K562 (cell line): ENCODE measurements around the gene LDLR. TPM values are rescaled to one million over a fixed set of nuclear protein-coding genes. Genes with fewer than 3 reads are reported as not detected.
"Not testable (repeated sequence)": the region's sequence is repeated elsewhere in the genome, so short reads cannot be mapped to it uniquely, and the experiment has no call there.

Experiments
- ATAC-seq: fragments of 200-7000 bp; cut with Tn5 transposase; 3 replicates; pipeline ENCODE4 v1.9.1; 2020; ENCODE audit warnings: moderate library complexity
- BruUV-seq: library from RNA; stranded (reverse); fragments of 400-500 nt; replicated peaks from 2 replicates; lab custom pipeline; 2021; lab: Mats Ljungman, UMichigan
- CTCF ChIA-PET: fragments of 300-600 bp; formaldehyde crosslinking; extraction: SDS; loops from one replicate; lab custom pipeline; 2021; ENCODE audit warnings: low intra/inter-chr PET ratio; lab: Yijun Ruan, JAX
- POLR2A ChIA-PET: fragments of 300-600, 350-650 bp; sonication (Branson Sonifier 250); formaldehyde crosslinking; extraction: SDS; loops from one replicate; lab custom pipeline; 2021; ENCODE audit warnings: antibody characterized with exemption, inconsistent platforms; lab: Yijun Ruan, JAX
- DNase-seq, 4 experiments: peaks; one replicate each; pipeline versions ENCODE4 v3.0.0 to v3.0.0-alpha.2; 2011 to 2018; ENCODE audit warnings: low spot score in 3 of 4, mixed read lengths in 3 of 4; ENCODE audit errors: extremely low read depth in 1 of 4
- FAIRE-seq: peaks from 2 replicates; lab custom pipeline; 2011; peaks lifted over from hg19 to GRCh38; lab: Jason Lieb, UNC
- H2AFZ ChIP-seq: 2 replicates; pipeline ENCODE4 v1.6.0; 2011; ENCODE audit warnings: low read depth, low read length, control low read depth, inconsistent platforms
- H3K27ac ChIP-seq: fragments of 200-600 bp; 3 replicates; pipeline ENCODE4 v1.8.0; 2011; ENCODE audit warnings: low read depth, mild to moderate bottlenecking, control low read depth, inconsistent platforms, low read length, moderate library complexity, mixed read lengths; ENCODE audit errors: extremely low read depth
- H3K27me3 ChIP-seq, 2 experiments: fragments of 300-600 bp in 1 of 2; 2 replicates in 1 of 2; 3 replicates in 1 of 2; pipeline versions ENCODE4 v1.6.0 to v1.8.0; 2011; ENCODE audit warnings: inconsistent platforms in 2 of 2, low read length in 2 of 2, mild to moderate bottlenecking in 1 of 2, mixed read lengths in 1 of 2, moderate library complexity in 1 of 2; ENCODE audit not compliant: control insufficient read depth in 2 of 2, insufficient read depth in 2 of 2
- H3K36me3 ChIP-seq: fragments of 300-600 bp; 3 replicates; pipeline ENCODE4 v1.8.0; 2011; ENCODE audit warnings: mild to moderate bottlenecking, low read length, inconsistent platforms; ENCODE audit not compliant: control insufficient read depth, insufficient read depth
- H3K4me1 ChIP-seq, 2 experiments: fragments of 200-600 bp in 1 of 2; replicated peaks in 1 of 2; 2 replicates in 1 of 2; 3 replicates in 1 of 2; pipeline versions ENCODE4 v1.5.1 to v1.8.0; 2011; ENCODE audit warnings: inconsistent platforms in 2 of 2, low read length in 2 of 2, mild to moderate bottlenecking in 1 of 2, mixed read lengths in 1 of 2, moderate library complexity in 1 of 2; ENCODE audit not compliant: control insufficient read depth in 2 of 2, insufficient read depth in 2 of 2
- H3K4me2 ChIP-seq: 2 replicates; pipeline ENCODE4 v1.6.1; 2011; ENCODE audit warnings: low read length, control low read depth, inconsistent platforms, mixed read lengths; ENCODE audit not compliant: insufficient read depth
- H3K4me3 ChIP-seq: fragments of 200-600 bp; sonication (generic), shearing (Covaris generic); 2 replicates; pipeline ENCODE4 v1.5.1; 2016; ENCODE audit warnings: control low read depth, inconsistent platforms
- H3K79me2 ChIP-seq: fragments of 200-600 bp; 3 replicates; pipeline ENCODE4 v1.8.0; 2011; ENCODE audit warnings: low read length, inconsistent platforms; ENCODE audit not compliant: control insufficient read depth, insufficient read depth
- H3K9ac ChIP-seq, 2 experiments: 2 replicates each; pipeline versions ENCODE4 v1.6.0 to v1.6.1; 2011; ENCODE audit warnings: low read depth in 2 of 2, low read length in 2 of 2, control low read depth in 1 of 2, inconsistent platforms in 1 of 2, mild to moderate bottlenecking in 1 of 2, mixed read lengths in 1 of 2; ENCODE audit not compliant: insufficient read depth in 1 of 2
- H3K9me1 ChIP-seq: one replicate; pipeline ENCODE4 v1.6.0; 2011; ENCODE audit warnings: inconsistent platforms, mild to moderate bottlenecking, low read length, moderate library complexity; ENCODE audit not compliant: control insufficient read depth, insufficient read depth
- H3K9me3 ChIP-seq: replicated peaks from 2 replicates; pipeline ENCODE4 v1.5.1; 2011; ENCODE audit warnings: low read depth, low read length, inconsistent platforms; ENCODE audit not compliant: control insufficient read depth, insufficient read depth
- H4K20me1 ChIP-seq: replicated peaks from 2 replicates; pipeline ENCODE4 v1.6.1; 2011; ENCODE audit warnings: low read length, inconsistent platforms, mixed read lengths; ENCODE audit not compliant: control insufficient read depth, insufficient read depth
- BCL6 ChIP-seq: fragments of 250-450 bp; sonication (Bioruptor Pico); IDR thresholded peaks from 2 replicates; pipeline ENCODE4 v1.4.0; 2020
- CBX2 ChIP-seq: fragments of 200-600 bp; sonication (generic); IDR thresholded peaks from one replicate; pipeline ENCODE4 v1.6.1; 2012; ENCODE audit warnings: mild to moderate bottlenecking, low read length, inconsistent platforms; ENCODE audit not compliant: insufficient read depth, poor library complexity, severe bottlenecking
- DMBX1 ChIP-seq: fragments of 250-450 bp; sonication (Bioruptor Pico); IDR thresholded peaks from 2 replicates; pipeline ENCODE4 v1.8.0; 2022; ENCODE audit warnings: inconsistent platforms, mild to moderate bottlenecking, moderate library complexity, borderline replicate concordance
- KDM2B ChIP-seq: fragments of 250-450 bp; sonication (Bioruptor Pico); IDR thresholded peaks from 2 replicates; pipeline ENCODE4 v1.8.0; 2021; ENCODE audit warnings: mild to moderate bottlenecking, moderate library complexity
- PTRF ChIP-seq: fragments of 450-650 bp; IDR thresholded peaks from 2 replicates; pipeline ENCODE4 v1.6.1; 2016; ENCODE audit warnings: mild to moderate bottlenecking, missing genetic modification characterization, missing compliant biosample characterization
- TBP ChIP-seq: optimal IDR thresholded peaks from 2 replicates; pipeline ENCODE3; 2011; ENCODE audit warnings: low read depth, low read length, improper control_type of control experiment
- TRIM24 ChIP-seq, 2 experiments: fragments of 450-650 bp; IDR thresholded peaks; 2 replicates each; pipeline ENCODE4 v1.6.1; 2016
- ZNF384 ChIP-seq: IDR thresholded peaks from 2 replicates; pipeline ENCODE4 v1.6.1; 2012; ENCODE audit warnings: low read depth, low read length, improper control_type of control experiment
- WGBS: fragments of 100-300 bp; shearing (Covaris generic); methylation state at CpG from one replicate; pipeline ENCODE4 v1.1.6; 2016; ENCODE audit warnings: low coverage, mixed read lengths; ENCODE audit not compliant: insufficient coverage; ENCODE audit errors: missing lambda C conversion rate; 5-methylcytosine and 5-hydroxymethylcytosine counted together
- in situ Hi-C: fragments of 300-500 bp; cut with MboI; formaldehyde crosslinking; loops from 4 replicates; pipeline ENCODE4 v1.15.0; 2018; ENCODE audit warnings: inconsistent platforms, mixed read lengths
- intact Hi-C: fragments of 100-400 bp; cut with micrococcal nuclease; formaldehyde crosslinking; loops from 2 replicates; pipeline ENCODE4 v1.14.2; 2022
- polyA plus RNA-seq, 8 experiments: library from polyadenylated mRNA; depleted of rRNA in 4 of 8; stranded (reverse) in 5 of 8; unstranded in 3 of 8; fragments of >200 nt; fragmentation: Nextera tagmentation in 2 of 8; fragmentation: Illumina TruSeq in 1 of 8; extraction: Ambion mirVana in 2 of 8; extraction: Trizol in 1 of 8; gene quantifications; 2 replicates each; pipeline versions ENCODE4 v1.2.1 to v1.2.3, GENCODE V29; 2011 to 2014; ENCODE audit warnings: inconsistent platforms in 1 of 8, missing spikeins in 1 of 8
- total RNA-seq, 7 experiments: library from RNA; depleted of rRNA in 6 of 7; stranded (reverse); fragments of >200 nt in 6 of 7; fragmentation: Illumina TruSeq in 2 of 7; extraction: Trizol in 2 of 7; gene quantifications; 2 replicates each; pipeline versions ENCODE4 v1.2.1 to v1.2.3, GENCODE V29; 2011 to 2021; ENCODE audit warnings: low replicate concordance in 1 of 7
- TF ChIP-seq, protein P1 (sequence below): IDR thresholded peaks from 3 replicates; pipeline ENCODE4 v1.6.1; 2011; ENCODE audit warnings: borderline replicate concordance, mild to moderate bottlenecking, moderate library complexity; ENCODE audit not compliant: insufficient read length; ENCODE audit errors: extremely low read depth

The LDLR gene
- total and polyA plus RNA-seq, 9 of the 15 experiments (the other 6 are each of a cell fraction or from before 2014, with no cell fraction given): 19.9 to 114 (median 56.3) TPM

DNA sequence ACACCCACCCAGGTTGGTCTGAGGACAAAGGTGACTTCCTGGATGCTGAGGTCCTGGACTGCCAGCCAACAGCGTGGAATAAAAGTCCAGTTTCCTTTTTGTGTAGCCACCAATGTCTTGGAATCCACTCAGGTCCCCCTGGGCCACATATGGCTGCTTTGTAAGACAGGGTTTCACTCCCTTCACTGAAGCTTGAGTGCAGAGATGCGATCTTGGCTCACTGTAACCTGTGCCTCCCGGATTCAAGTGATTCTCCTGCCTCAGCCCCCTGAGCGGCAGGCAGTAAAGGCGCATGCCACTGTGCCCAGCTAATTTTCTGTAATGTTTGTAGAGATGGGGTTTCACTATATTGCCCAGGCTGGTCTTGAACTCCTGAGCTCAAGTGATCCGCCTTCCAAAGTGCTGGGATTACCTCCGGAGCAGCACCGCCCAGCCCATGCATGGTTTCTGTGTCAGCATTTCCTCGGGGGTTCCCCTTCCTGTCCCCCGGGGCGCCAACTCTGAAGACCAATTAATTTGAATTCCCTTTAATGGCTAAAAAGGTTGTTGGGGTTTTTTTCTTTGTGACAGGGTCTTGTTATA, 90.5 kb downstream of the LDLR start (continued):
- TF ChIP-seq DMBX1 (CRISPR knock-in tag): no peak

DNA sequence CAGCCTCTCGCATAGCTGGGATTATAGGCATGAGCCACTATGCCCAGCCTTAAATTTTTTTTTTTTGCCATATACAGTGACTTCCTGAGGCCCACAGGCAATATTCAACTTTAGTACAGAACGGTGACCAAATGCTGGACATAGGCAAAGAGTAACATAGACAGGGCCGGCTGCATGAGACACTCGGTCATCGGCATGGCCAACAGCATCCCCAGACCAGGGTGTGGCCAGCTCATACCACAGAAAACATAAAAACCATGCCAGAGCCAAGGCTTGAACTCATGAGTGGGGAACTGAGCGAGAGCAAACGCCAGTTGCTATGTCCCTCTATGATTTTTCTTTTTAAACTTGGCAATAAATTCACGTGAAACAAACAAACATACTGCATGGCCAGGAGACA, 91.1 kb downstream of the LDLR start:
- TF ChIP-seq, protein P1, sequence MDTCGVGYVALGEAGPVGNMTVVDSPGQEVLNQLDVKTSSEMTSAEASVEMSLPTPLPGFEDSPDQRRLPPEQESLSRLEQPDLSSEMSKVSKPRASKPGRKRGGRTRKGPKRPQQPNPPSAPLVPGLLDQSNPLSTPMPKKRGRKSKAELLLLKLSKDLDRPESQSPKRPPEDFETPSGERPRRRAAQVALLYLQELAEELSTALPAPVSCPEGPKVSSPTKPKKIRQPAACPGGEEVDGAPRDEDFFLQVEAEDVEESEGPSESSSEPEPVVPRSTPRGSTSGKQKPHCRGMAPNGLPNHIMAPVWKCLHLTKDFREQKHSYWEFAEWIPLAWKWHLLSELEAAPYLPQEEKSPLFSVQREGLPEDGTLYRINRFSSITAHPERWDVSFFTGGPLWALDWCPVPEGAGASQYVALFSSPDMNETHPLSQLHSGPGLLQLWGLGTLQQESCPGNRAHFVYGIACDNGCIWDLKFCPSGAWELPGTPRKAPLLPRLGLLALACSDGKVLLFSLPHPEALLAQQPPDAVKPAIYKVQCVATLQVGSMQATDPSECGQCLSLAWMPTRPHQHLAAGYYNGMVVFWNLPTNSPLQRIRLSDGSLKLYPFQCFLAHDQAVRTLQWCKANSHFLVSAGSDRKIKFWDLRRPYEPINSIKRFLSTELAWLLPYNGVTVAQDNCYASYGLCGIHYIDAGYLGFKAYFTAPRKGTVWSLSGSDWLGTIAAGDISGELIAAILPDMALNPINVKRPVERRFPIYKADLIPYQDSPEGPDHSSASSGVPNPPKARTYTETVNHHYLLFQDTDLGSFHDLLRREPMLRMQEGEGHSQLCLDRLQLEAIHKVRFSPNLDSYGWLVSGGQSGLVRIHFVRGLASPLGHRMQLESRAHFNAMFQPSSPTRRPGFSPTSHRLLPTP: no peak
- TF ChIP-seq BCL6 (CRISPR knock-in tag): no peak
- TF ChIP-seq ZNF384: no peak
- no peak for TF ChIP-seq TRIM24 (IDR thresholded peaks at IDR 0.05)
- TF ChIP-seq CBX2: no peak
- TF ChIP-seq PTRF: no peak
- TF ChIP-seq TBP: no peak
- no peak for TF ChIP-seq KDM2B (CRISPR knock-in tag)
- no peaks in the 10 kb centered on the region for H3K27me3 ChIP-seq
- intact Hi-C loops (no loop called here), in situ Hi-C loops (no loop called here)
- H4K20me1 ChIP-seq: no peaks in the 10 kb centered on the region
- no peak overlapping the region for H3K9ac ChIP-seq
- peaks cover 26% of the 10 kb centered on the region; the same call in 2 of the 3 replicates for H3K36me3 ChIP-seq
- no TSS peak for BruUV-seq
- no peak for DNase-seq
- POLR2A ChIA-PET: interaction anchor here (0.7 kb wide), 1 partner anchor 260 kb away, joined by 3 read pairs; no protein-coding TSS in a partner anchor
- no peaks in the 10 kb centered on the region for H3K79me2 ChIP-seq
- H3K4me1 ChIP-seq: peaks cover 0 to 5% of the 10 kb centered on the region in 2 experiments; a peak in 1 of 5 replicates
- no peak for FAIRE-seq
- no peak overlapping the region for H3K27ac ChIP-seq
- CTCF ChIA-PET: no interaction called here
- no peak overlapping the region for H3K4me2 ChIP-seq
- no peaks in the 10 kb centered on the region for H3K9me3 ChIP-seq
- H3K9me1 ChIP-seq: no peaks in the 10 kb centered on the region
- H3K4me3 ChIP-seq: no peak overlapping the region
- no peak overlapping the region for H2AFZ ChIP-seq
- no peak for ATAC-seq
- WGBS: 89% methylated on average over 8 of the region's 8 CpGs

DNA sequence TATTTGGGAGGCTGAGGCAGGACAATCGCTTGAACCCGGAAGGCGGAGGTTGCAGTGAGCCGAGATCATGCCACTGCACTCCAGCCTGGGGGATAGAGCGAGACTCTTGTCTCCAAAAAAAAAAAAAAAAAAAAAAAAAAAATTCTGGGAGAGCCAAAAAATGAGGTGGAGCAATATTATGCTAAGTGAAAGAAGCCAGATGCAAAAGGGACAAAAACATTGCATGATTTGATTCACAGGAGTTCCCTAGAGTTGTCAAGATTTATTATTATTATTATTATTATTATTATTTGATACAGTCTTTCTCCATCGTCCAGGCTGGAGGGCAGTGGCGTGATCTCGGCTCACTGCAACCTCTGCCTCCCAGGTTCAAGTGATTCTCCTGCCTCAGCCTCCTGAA, 91.7 kb downstream of the LDLR start:
- H2AFZ ChIP-seq, H3K9me1 ChIP-seq, BruUV-seq, H3K4me2 ChIP-seq, H3K9me3 ChIP-seq, H3K27me3 ChIP-seq, H3K9ac ChIP-seq, H4K20me1 ChIP-seq, DNase-seq, H3K27ac ChIP-seq, CTCF ChIA-PET, POLR2A ChIA-PET, intact Hi-C loops, FAIRE-seq, in situ Hi-C loops, ATAC-seq, H3K4me1 ChIP-seq, H3K4me3 ChIP-seq, H3K79me2 ChIP-seq: not testable (repeated sequence)
- WGBS: 73% methylated on average over 6 of the region's 8 CpGs
- H3K36me3 ChIP-seq: peaks cover 22% of the 10 kb centered on the region; the same call in 2 of the 3 replicates
